Tibial artery (tissue), 4 donors: ENCODE measurements around the gene ZMYND19.

Source experiments
- DNase-seq, 2 donors: peaks; one replicate each; pipeline ENCODE4 v3.0.0-alpha.2; 2019
- H3K27ac ChIP-seq, 2 donors: fragments of 200-600 bp; sonication (generic) in 1 of 2; 1 replicate in 1 of 2; 2 replicates in 1 of 2; pipeline ENCODE4 v1.5.1; 2018 to 2019; ENCODE audit warnings: mild to moderate bottlenecking in 1 of 2
- H3K27me3 ChIP-seq, 2 donors: fragments of 200-600 bp; sonication (generic) in 1 of 2; one replicate each; pipeline versions ENCODE4 v1.5.1 to v1.6.0; 2016 to 2019
- H3K36me3 ChIP-seq, 3 donors: fragments of 200-600 bp; sonication (generic) in 2 of 3; one replicate each; pipeline ENCODE4 v1.5.1; 2016 to 2019; ENCODE audit warnings: mild to moderate bottlenecking in 2 of 3
- H3K4me1 ChIP-seq, 4 donors: fragments of 200-600 bp; sonication (generic) in 2 of 4; 1 replicate in 3 of 4; 2 replicates in 1 of 4; pipeline ENCODE4 v1.5.1; 2016 to 2019
- H3K4me3 ChIP-seq, 2 donors: fragments of 200-600 bp; sonication (generic) in 1 of 2; 1 replicate in 1 of 2; 2 replicates in 1 of 2; pipeline ENCODE4 v1.5.1; 2018 to 2019; ENCODE audit warnings: mild to moderate bottlenecking in 2 of 2
- H3K9me3 ChIP-seq, 3 donors: fragments of 200-600 bp; sonication (generic) in 1 of 3; one replicate each; pipeline ENCODE4 v1.5.1; 2016 to 2019
- intact Hi-C: fragments of 100-400 bp; cut with DNase I; formaldehyde crosslinking; loops from one replicate; pipeline ENCODE4 v1.15.0; 2023; ENCODE audit warnings: low total_unique reads
- TF ChIP-seq, protein P1 (sequence below), 2 experiments: fragments of 200-600 bp in 1 of 2; fragments of 450-650 bp in 1 of 2; IDR thresholded peaks; one replicate each; pipeline ENCODE4 v1.5.1; 2017 to 2019; ENCODE audit warnings: antibody characterized with exemption in 2 of 2, mild to moderate bottlenecking in 1 of 2, moderate library complexity in 1 of 2

The ZMYND19 gene

GRCh38 chr9:137593176-137593575, 2.9 kb upstream of the ZMYND19 start:
- Histone ChIP-seq H3K9me3 (no peaks in the 10 kb centered on the region), H3K4me1 (peaks cover 0 to 21% (median 16%) of the 10 kb centered on the region in 4 donors), H3K27me3 (no peaks in the 10 kb centered on the region), H3K4me3 (no peak overlapping the region), H3K27ac (no peak overlapping the region), H3K36me3 (peaks cover 0 to 6% (median 0%) of the 10 kb centered on the region in 3 donors)
- TF ChIP-seq, protein P1, sequence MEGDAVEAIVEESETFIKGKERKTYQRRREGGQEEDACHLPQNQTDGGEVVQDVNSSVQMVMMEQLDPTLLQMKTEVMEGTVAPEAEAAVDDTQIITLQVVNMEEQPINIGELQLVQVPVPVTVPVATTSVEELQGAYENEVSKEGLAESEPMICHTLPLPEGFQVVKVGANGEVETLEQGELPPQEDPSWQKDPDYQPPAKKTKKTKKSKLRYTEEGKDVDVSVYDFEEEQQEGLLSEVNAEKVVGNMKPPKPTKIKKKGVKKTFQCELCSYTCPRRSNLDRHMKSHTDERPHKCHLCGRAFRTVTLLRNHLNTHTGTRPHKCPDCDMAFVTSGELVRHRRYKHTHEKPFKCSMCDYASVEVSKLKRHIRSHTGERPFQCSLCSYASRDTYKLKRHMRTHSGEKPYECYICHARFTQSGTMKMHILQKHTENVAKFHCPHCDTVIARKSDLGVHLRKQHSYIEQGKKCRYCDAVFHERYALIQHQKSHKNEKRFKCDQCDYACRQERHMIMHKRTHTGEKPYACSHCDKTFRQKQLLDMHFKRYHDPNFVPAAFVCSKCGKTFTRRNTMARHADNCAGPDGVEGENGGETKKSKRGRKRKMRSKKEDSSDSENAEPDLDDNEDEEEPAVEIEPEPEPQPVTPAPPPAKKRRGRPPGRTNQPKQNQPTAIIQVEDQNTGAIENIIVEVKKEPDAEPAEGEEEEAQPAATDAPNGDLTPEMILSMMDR (IDR thresholded peaks at IDR 0.05), result no peak
- intact Hi-C loops, result no loop called here
- DNase-seq, result no peak

DNA sequence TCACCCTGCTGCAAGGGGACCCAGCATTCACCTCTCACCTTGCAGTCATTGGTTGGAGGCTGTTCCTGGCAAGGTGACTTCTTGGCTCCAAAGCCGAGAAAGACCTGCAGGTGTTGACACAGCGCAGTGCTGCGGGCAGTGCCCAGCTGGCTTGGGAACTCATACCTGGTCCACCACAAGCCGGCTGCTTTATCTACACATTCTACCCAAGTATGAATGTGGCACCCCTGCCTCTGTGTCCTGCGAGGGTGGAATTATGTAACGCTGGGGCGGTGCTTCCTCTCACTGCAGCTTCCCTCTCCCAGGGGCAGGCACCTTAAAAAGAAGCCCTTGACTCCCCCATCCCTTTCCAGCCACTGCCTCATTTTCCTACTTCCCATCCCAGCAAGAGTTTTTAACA, 2.5 kb upstream of the ZMYND19 start:
- H3K9me3 ChIP-seq, result no peaks in the 10 kb centered on the region
- TF ChIP-seq, protein P1 (IDR thresholded peaks at IDR 0.05), result no peak
- peaks cover 0 to 10% (median 0%) of the 10 kb centered on the region in 3 donors for H3K36me3 ChIP-seq
- intact Hi-C loops, result no loop called here
- peaks cover 0 to 21% (median 16%) of the 10 kb centered on the region in 4 donors for H3K4me1 ChIP-seq
- H3K27me3 ChIP-seq, result no peaks in the 10 kb centered on the region
- no peak overlapping the region for H3K4me3 ChIP-seq
- DNase-seq, result no peak
- no peak overlapping the region for H3K27ac ChIP-seq

- Histone ChIP-seq H3K27ac (peak overlapping the region in 1 of 2 donors; percentile 63), H3K27me3 (no peaks in the 10 kb centered on the region), H3K36me3 (peaks cover 9 to 37% (median 20%) of the 10 kb centered on the region in 3 donors), H3K4me1 (peaks cover 0 to 21% (median 16%) of the 10 kb centered on the region in 4 donors), H3K4me3 (peak overlapping the region; percentile 66 to 91), H3K9me3 (no peaks in the 10 kb centered on the region)
- DNase-seq, result no peak
- intact Hi-C loops, result no loop called here
- TF ChIP-seq, protein P1 (IDR thresholded peaks at IDR 0.05), result no peak
Observed at GRCh38 chr9:137590123-137590468, 216 bp downstream of the ZMYND19 start.

DNA sequence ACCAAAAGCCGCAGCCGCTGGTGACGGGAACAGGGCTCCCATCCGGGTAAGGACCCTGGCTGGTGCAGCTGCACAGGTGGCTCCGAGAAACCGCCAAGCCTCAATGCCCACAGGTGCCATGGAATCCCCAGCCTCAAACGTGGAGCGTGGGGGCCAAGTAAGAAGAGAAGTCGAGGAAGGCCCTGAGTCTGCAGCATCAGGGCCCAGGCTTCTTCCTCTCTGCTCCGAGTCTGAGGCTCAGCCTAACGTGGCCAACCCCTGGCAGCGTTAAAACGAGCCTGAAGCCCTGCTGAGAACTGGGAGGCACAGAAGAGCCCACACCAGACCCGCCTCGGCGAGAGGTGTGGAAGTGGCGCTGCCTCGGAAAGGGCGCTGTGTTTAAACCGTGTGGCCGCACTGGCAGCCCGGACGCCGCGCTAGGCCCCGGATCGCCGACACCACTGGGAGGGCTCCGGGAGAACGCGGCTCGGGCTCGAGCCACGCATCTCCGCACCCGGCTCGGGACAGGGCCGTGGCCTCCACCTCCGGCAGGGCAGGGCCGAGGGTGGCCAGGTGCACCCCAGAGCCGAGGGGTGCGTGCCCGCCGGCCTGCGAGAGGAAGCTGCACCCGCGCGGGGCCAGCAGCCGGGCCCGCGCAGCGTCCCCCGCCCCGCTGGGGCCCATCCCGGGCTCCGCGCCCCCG, 730 bp downstream of the ZMYND19 start:
- TF ChIP-seq, protein P1 (IDR thresholded peaks at IDR 0.05), result no peak
- DNase-seq, result no peak
- intact Hi-C loops, result no loop called here
- Histone ChIP-seq H3K4me1 (peaks cover 0 to 21% (median 16%) of the 10 kb centered on the region in 4 donors), H3K36me3 (peaks cover 9 to 42% (median 20%) of the 10 kb centered on the region in 3 donors), H3K4me3 (peak overlapping the region; percentile 66 to 91), H3K9me3 (no peaks in the 10 kb centered on the region), H3K27me3 (no peaks in the 10 kb centered on the region), H3K27ac (peak overlapping the region; percentile 28 to 63)

GRCh38 chr9:137588891-137589290, 1.4 kb downstream of the ZMYND19 start:
- DNase-seq, result no peak
- H3K9me3 ChIP-seq, result no peaks in the 10 kb centered on the region
- no peaks in the 10 kb centered on the region for H3K27me3 ChIP-seq
- H3K4me1 ChIP-seq, result peaks cover 0 to 21% (median 16%) of the 10 kb centered on the region in 4 donors
- H3K36me3 ChIP-seq, result peaks cover 9 to 49% (median 27%) of the 10 kb centered on the region in 3 donors
- intact Hi-C loops, result no loop called here
- H3K4me3 ChIP-seq, result peak overlapping the region; percentile 66 to 91
- H3K27ac ChIP-seq, result no peak overlapping the region
- TF ChIP-seq, protein P1 (IDR thresholded peaks at IDR 0.05), result no peak
